ENCODE results near the gene DCTN4. TPM values are rescaled to one million over a fixed set of nuclear protein-coding genes. Genes with fewer than 3 reads are reported as not detected.

The DCTN4 gene
- total RNA-seq, 1 experiment from 2014 or later, result 40.5 TPM

DNA sequence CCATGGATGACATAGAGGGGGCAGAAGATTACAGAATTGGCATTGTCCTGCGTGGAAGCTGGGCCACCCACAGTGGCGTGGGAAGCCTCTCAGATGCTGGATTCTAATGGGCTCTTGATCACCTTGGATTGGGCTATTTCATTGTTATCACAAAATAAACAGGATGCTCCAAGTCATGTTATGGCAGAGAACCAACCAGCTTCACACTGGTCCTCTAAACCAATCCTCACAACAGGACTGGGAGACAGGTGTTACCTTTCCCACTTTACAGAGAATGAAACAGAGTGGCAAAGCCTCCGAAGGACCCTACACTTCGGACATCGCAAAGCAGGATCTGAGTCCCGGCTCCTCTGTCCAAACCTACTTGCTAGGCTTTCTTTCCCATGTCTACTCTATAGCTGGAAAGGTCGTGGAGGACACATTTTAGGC is 19.3 kb upstream of the DCTN4 start:
- H3K4me2 ChIP-seq (ENCODE audit: low read length), result peak overlapping the region; percentile 99
- peak overlapping the region; percentile 91 for H3K4me3 ChIP-seq (ENCODE audit: low read length)
- H3K9me3 ChIP-seq (ENCODE audit: low read length), result no peaks in the 10 kb centered on the region
- no peaks in the 10 kb centered on the region for H3K9me2 ChIP-seq (replicated peaks; ENCODE audit: low read length)
- H3K9ac ChIP-seq (ENCODE audit: low read length), result peak overlapping the region; percentile 66; the same call in 1 of the 2 replicates
- H4K20me1 ChIP-seq (ENCODE audit: low read length), result no peaks in the 10 kb centered on the region
- POLR2A ChIA-PET (ENCODE audit: unreplicated experiment), result interaction anchor here (0.5 to 0.7 kb wide), 2 partner anchors 20 to 335 kb away, joined by 3 read pairs; no protein-coding TSS in a partner anchor
- H2AFZ ChIP-seq (ENCODE audit: low read length), result peak overlapping the region; percentile 95
- H3K79me2 ChIP-seq (ENCODE audit: low read length), result peaks cover 25% of the 10 kb centered on the region
- BruUV-seq (replicated peaks), result TSS peak; percentile 87
- peaks cover 7% of the 10 kb centered on the region for H3F3A ChIP-seq (ENCODE audit: low read length, unreplicated experiment)
- H3K27ac ChIP-seq (ENCODE audit: low read length), result no peak overlapping the region
- intact Hi-C loops (cut with micrococcal nuclease), result loop anchor here (1.0 to 5.0 kb wide), 3 partner anchors 20 to 216 kb away; partner anchors contain the start of gene RBM22
- TF ChIP-seq, protein P1, sequence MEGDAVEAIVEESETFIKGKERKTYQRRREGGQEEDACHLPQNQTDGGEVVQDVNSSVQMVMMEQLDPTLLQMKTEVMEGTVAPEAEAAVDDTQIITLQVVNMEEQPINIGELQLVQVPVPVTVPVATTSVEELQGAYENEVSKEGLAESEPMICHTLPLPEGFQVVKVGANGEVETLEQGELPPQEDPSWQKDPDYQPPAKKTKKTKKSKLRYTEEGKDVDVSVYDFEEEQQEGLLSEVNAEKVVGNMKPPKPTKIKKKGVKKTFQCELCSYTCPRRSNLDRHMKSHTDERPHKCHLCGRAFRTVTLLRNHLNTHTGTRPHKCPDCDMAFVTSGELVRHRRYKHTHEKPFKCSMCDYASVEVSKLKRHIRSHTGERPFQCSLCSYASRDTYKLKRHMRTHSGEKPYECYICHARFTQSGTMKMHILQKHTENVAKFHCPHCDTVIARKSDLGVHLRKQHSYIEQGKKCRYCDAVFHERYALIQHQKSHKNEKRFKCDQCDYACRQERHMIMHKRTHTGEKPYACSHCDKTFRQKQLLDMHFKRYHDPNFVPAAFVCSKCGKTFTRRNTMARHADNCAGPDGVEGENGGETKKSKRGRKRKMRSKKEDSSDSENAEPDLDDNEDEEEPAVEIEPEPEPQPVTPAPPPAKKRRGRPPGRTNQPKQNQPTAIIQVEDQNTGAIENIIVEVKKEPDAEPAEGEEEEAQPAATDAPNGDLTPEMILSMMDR (conservative IDR thresholded peaks at IDR 0.05; ENCODE audit: low read depth, low read length), result no peak
- no peak for TF ChIP-seq EZH2phosphoT487 (IDR thresholded peaks at IDR 0.05; ENCODE audit: borderline replicate concordance, low read length)
- TF ChIP-seq EZH2 (IDR thresholded peaks at IDR 0.05; ENCODE audit: low read length, unreplicated experiment), result no peak
- CTCF ChIA-PET, result interaction anchor here (0.9 to 1.5 kb wide), 2 partner anchors 23 to 475 kb away, joined by 5 to 6 read pairs; partner anchors contain the start of gene GM2A
- peaks cover 59% of the 10 kb centered on the region for H3K4me1 ChIP-seq (ENCODE audit: insufficient read depth, low read length)
- ATAC-seq, result peak; percentile 9
- H3K27me3 ChIP-seq (ENCODE audit: low read length), result no peaks in the 10 kb centered on the region
- no peaks in the 10 kb centered on the region for H3K36me3 ChIP-seq (ENCODE audit: low read depth, low read length)
- DNase-seq, result peak; percentile 53

DNA sequence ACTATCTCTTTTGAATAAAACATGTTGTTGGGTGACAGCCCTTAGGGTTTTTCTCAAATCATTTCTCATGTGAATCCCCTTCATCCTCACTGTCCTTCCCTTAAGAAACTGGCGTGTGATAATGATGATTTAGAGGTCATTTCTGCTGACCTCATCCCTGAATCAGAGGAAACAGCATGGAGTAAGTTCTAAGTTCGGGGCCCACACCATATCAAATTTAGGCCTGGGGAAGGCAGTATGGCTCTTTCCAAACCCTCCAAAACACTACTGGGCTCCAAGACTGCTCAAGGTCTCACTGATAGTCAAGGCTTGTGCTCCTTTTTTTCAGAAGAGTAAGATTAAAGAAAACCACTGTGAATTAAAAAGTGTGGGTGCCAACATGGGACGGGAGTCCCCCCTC is 18.9 kb upstream of the DCTN4 start:
- no peaks in the 10 kb centered on the region for H3K36me3 ChIP-seq (ENCODE audit: low read depth, low read length)
- H2AFZ ChIP-seq (ENCODE audit: low read length), result peak overlapping the region; percentile 95
- H4K20me1 ChIP-seq (ENCODE audit: low read length), result no peaks in the 10 kb centered on the region
- DNase-seq (no peak), ATAC-seq (no peak)
- H3K79me2 ChIP-seq (ENCODE audit: low read length), result peaks cover 25% of the 10 kb centered on the region
- H3K27ac ChIP-seq (ENCODE audit: low read length), result no peak overlapping the region
- H3K4me3 ChIP-seq (ENCODE audit: low read length), result peak overlapping the region; percentile 91; the same call in 1 of the 2 replicates
- H3K4me1 ChIP-seq (ENCODE audit: insufficient read depth, low read length), result peaks cover 55% of the 10 kb centered on the region
- peak overlapping the region; percentile 99 for H3K4me2 ChIP-seq (ENCODE audit: low read length)
- H3F3A ChIP-seq (ENCODE audit: low read length, unreplicated experiment), result peaks cover 4% of the 10 kb centered on the region
- ChIA-PET POLR2A (ENCODE audit: unreplicated experiment) (no interaction called here), CTCF (no interaction called here)
- H3K9ac ChIP-seq (ENCODE audit: low read length), result no peak overlapping the region
- no TSS peak for BruUV-seq (replicated peaks)
- H3K9me3 ChIP-seq (ENCODE audit: low read length), result no peaks in the 10 kb centered on the region
- H3K27me3 ChIP-seq (ENCODE audit: low read length), result no peaks in the 10 kb centered on the region
- H3K9me2 ChIP-seq (replicated peaks; ENCODE audit: low read length), result no peaks in the 10 kb centered on the region
- no peak for TF ChIP-seq EZH2phosphoT487 (IDR thresholded peaks at IDR 0.05; ENCODE audit: borderline replicate concordance, low read length)
- no peak for TF ChIP-seq EZH2 (IDR thresholded peaks at IDR 0.05; ENCODE audit: low read length, unreplicated experiment)
- TF ChIP-seq, protein P1 (conservative IDR thresholded peaks at IDR 0.05; ENCODE audit: low read depth, low read length), result no peak
- intact Hi-C loops (cut with micrococcal nuclease), result loop anchor here (1.0 to 5.0 kb wide), 3 partner anchors 19 to 215 kb away; partner anchors contain the start of gene RBM22

DNA sequence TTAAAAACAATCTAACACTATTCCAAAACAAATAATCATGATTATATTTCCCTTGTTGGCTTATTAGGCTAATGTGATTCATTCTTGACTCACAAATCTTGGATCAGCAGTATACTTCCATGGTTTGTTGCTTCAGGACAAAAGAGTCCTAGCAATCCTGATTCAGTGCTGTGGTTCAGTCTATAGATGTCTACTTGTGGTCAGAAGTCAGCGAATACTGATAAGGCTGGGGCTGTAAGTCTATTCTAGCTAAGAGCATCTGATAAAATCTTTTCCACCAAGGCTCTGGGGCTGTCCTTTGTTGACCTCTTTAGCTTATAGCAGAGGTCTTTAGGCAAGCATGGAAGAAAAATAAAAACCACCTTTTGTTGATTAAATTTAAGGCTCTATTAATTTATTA is 15.3 kb upstream of the DCTN4 start:
- BruUV-seq (replicated peaks), result no TSS peak
- TF ChIP-seq EZH2 (IDR thresholded peaks at IDR 0.05; ENCODE audit: low read length, unreplicated experiment) (no peak), EZH2phosphoT487 (IDR thresholded peaks at IDR 0.05; ENCODE audit: borderline replicate concordance, low read length) (no peak)
- TF ChIP-seq, protein P1 (conservative IDR thresholded peaks at IDR 0.05; ENCODE audit: low read depth, low read length), result no peak
- Histone ChIP-seq H3K79me2 (ENCODE audit: low read length) (no peaks in the 10 kb centered on the region), H3K27me3 (ENCODE audit: low read length) (no peaks in the 10 kb centered on the region), H3K4me2 (ENCODE audit: low read length) (peak overlapping the region; percentile 53; the same call in 1 of the 2 replicates), H3K4me3 (ENCODE audit: low read length) (no peak overlapping the region), H3K9ac (ENCODE audit: low read length) (no peak overlapping the region), H4K20me1 (ENCODE audit: low read length) (no peaks in the 10 kb centered on the region), H3K9me2 (replicated peaks; ENCODE audit: low read length) (no peaks in the 10 kb centered on the region), H3K27ac (ENCODE audit: low read length) (no peak overlapping the region; the same call in 1 of the 2 replicates), H3F3A (ENCODE audit: low read length, unreplicated experiment) (peaks cover 4% of the 10 kb centered on the region), H3K9me3 (ENCODE audit: low read length) (no peaks in the 10 kb centered on the region), H3K36me3 (ENCODE audit: low read depth, low read length) (no peaks in the 10 kb centered on the region), H2AFZ (ENCODE audit: low read length) (no peak overlapping the region), H3K4me1 (ENCODE audit: insufficient read depth, low read length) (peaks cover 21% of the 10 kb centered on the region)
- CTCF ChIA-PET, result no interaction called here
- intact Hi-C loops (cut with micrococcal nuclease), result no loop called here
- peak; percentile 90 for DNase-seq
- peak; percentile 76 for ATAC-seq
- POLR2A ChIA-PET (ENCODE audit: unreplicated experiment), result no interaction called here

All from PC-3 (cell line).